Astrocyte of the cerebellum (primary cell): ENCODE data around the gene TRPV4.

ENCODE experiments used
- DNase-seq: peaks from one replicate; pipeline ENCODE4 v3.0.0-alpha.2; 2011; ENCODE audit warnings: low read depth
- H3K4me3 ChIP-seq: 2 replicates; pipeline ENCODE4 v1.5.1; 2011; ENCODE audit warnings: mild to moderate bottlenecking, low read depth, low read length, moderate library complexity
- in situ Hi-C: cut with HindIII; loops from 2 replicates; pipeline ENCODE4 v1.10.0; 2017; ENCODE audit warnings: low sequenced_read_pairs
- TF ChIP-seq, protein P1 (sequence below): IDR thresholded peaks from 2 replicates; pipeline ENCODE4 v1.5.1; 2012; ENCODE audit warnings: low read length, low read depth, moderate library complexity, mild to moderate bottlenecking; ENCODE audit errors: missing control alignments

Gene TRPV4

DNA sequence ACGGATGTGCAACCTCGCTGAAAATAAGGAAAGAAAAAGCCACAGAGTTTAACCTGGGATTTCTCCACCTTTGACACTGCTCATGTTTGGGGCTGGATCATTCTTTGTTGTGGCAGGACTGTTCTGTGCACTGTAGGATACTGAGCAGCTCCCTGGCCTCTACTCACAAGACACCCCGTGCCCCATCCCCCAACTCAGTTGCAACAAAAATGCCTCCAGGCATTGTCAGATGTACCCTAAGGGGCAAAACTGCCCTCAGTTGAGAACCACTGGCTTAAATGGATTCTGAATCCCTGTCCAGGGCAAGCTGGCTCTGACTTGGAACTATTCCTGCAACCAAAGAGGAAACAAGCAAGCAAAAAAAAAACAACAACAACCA lies 45.0 kb upstream of the TRPV4 start:
- TF ChIP-seq, protein P1, sequence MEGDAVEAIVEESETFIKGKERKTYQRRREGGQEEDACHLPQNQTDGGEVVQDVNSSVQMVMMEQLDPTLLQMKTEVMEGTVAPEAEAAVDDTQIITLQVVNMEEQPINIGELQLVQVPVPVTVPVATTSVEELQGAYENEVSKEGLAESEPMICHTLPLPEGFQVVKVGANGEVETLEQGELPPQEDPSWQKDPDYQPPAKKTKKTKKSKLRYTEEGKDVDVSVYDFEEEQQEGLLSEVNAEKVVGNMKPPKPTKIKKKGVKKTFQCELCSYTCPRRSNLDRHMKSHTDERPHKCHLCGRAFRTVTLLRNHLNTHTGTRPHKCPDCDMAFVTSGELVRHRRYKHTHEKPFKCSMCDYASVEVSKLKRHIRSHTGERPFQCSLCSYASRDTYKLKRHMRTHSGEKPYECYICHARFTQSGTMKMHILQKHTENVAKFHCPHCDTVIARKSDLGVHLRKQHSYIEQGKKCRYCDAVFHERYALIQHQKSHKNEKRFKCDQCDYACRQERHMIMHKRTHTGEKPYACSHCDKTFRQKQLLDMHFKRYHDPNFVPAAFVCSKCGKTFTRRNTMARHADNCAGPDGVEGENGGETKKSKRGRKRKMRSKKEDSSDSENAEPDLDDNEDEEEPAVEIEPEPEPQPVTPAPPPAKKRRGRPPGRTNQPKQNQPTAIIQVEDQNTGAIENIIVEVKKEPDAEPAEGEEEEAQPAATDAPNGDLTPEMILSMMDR, result no peak
- in situ Hi-C loops, result loop anchor here (10.0 kb wide), 1 partner anchor 87 kb away; no protein-coding TSS in a partner anchor
- no peak overlapping the region for H3K4me3 ChIP-seq
- DNase-seq, result no peak

DNA sequence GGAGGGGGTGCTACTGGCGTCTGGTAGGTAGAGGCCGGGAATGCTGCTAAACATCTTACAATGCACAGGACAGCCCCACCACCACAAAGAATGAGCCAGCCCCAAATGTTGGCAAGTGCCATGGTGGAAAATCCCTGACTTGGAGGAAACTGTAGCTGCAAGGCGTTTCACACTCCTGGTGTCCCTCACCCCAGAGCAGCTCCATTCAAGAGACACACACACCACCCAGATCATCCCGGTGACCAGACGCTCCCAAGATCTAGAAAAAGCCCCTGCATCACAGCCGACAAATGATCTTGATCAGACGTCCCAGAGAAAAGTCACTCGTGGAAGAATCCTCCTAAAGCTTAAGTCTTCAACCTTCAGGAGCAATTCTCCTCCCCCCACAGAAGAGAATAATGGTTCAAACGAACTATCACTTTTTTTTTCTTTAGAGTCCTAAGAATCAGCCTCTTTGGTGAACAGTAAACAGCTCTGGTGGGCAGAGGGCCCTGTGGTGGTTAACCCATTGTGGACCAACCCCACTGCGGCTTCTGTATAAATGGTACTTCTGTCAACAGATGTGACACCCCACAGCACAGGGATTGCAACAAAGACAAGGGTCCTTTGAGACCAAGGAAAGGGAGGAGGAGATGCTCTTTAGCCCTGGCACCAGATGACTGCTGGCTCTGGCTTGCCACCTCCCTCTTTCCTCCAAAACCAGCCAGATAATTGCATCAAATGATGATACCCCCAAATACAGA lies 44.5 kb upstream of the TRPV4 start:
- in situ Hi-C loops, result loop anchor here (10.0 kb wide), 1 partner anchor 87 kb away; no protein-coding TSS in a partner anchor

DNA sequence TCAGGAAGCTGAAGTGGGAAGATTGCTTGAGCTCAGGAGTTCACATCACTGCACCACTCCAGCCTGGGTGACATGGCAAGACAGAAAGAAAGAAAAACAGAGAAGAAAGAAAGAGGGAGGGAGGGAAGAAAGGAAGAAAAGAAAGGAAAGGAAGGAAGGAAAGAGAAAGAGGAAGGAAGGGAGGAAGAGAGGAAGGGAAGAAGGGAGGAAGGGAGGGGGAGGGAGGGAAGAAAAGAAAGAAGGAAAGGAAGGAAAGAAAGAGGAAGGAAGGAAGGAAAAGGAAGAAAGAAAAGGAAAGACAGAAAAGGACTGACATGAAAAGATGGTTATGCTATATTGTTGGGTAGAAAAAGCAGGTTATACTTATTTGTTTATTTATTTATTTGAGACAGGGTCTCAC lies 43.2 kb upstream of the TRPV4 start:
- H3K4me3 ChIP-seq, result no peak overlapping the region
- no peak for DNase-seq
- in situ Hi-C loops, result loop anchor here (10.0 kb wide), 1 partner anchor 88 kb away; no protein-coding TSS in a partner anchor
- TF ChIP-seq, protein P1, result no peak

More for the DNA sequence above, 44.5 kb upstream of the TRPV4 start:
- no peak overlapping the region for H3K4me3 ChIP-seq
- TF ChIP-seq, protein P1, result no peak
- DNase-seq, result no peak

DNA sequence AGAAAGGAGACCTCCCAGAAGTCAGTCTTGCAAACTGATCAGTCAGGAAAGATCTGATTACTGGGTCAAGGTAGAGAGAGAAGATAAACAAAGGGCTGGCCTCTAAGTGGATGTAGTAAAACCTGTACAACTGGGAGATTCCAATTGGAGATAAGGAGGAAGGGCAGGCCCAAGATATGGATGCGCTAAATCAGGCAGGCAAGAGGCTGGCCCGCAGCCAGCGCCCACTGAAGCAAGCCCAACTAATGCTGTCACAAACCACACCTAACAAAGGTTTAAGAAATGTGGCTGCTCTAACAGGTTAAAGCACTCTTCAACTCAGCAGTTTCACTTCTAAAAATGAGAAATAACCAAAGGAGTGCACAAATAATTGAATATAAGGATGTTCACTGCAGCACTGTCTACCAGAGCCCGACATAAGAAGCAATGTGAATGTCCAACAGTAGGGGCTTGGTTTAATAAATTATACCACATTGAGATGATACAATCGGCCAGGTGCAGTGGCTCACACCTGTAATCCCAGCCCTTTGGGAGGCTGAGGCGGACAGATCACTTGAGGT lies 42.5 kb upstream of the TRPV4 start:
- TF ChIP-seq, protein P1, result no peak
- DNase-seq, result no peak
- H3K4me3 ChIP-seq, result no peak overlapping the region
- in situ Hi-C loops, result loop anchor here (10.0 kb wide), 1 partner anchor 89 kb away; no protein-coding TSS in a partner anchor

DNA sequence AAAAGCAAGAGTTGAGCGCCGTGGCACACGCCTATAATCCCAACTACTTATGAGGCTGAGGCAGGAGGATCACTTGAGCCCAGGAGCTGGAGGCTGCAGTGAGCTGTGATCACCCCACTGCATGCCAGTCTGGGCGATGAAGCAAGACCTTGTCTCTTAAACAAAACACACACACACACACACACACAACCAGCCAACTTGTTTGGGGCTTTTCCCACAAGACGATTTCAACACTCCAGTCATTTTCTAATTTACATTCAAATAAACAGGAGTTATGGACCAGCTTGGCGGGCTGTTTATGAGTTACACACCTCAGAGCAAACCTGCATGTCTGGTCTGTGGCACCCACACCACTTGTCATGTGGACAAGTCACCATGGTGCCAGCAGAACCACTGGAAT lies 40.5 kb upstream of the TRPV4 start:
- TF ChIP-seq, protein P1, result no peak
- H3K4me3 ChIP-seq, result no peak overlapping the region
- no peak for DNase-seq
- in situ Hi-C loops, result loop anchor here (10.0 kb wide), 1 partner anchor 91 kb away; no protein-coding TSS in a partner anchor

DNA sequence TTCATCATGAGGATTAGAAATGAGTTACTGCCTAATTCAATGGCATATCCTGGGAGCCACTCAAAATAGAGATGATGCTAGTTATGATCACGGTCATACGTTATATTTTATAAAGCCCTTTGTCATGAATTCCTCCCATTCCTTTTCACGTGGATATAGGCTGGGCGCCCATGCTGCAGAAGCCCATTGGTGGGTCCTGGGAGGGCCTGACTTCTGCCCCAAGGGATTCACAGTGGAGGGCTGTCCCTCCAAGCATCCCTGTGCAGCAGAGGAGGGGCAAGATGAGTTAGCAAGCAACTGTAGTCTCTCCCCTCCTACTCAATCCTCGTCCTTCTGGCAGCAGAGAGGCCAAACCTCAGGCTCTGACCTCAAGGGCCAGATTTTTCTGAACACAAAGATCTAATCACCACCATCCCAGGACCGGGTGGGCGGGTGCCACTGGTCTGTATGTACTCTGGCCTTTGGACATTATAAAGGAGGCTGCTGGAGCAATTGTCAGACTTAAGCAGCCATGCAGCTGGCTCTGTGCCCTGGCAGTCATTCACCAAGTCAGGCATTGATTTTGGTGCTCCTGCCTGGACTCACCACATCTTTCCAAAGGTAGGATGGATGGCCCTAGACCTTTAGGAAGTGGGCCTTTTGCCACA lies 38.6 kb upstream of the TRPV4 start:
- in situ Hi-C loops, result loop anchor here (10.0 kb wide), 1 partner anchor 93 kb away; no protein-coding TSS in a partner anchor
- TF ChIP-seq, protein P1, result no peak
- DNase-seq, result no peak
- H3K4me3 ChIP-seq, result no peak overlapping the region
